Neural crest cell (in vitro differentiated cells): ENCODE measurements around the gene CFAP91. TPM values are rescaled to one million over a fixed set of nuclear protein-coding genes. Genes with fewer than 3 reads are reported as not detected.

ENCODE experiments used
- DNase-seq: peaks from one replicate; pipeline ENCODE4 v3.0.0; 2021; ENCODE audit warnings: low read depth, mixed read lengths, low spot score
- H3K27ac Mint-ChIP-seq: one replicate; pipeline ENCODE4 v1.8.0; 2021; ENCODE audit warnings: mild to moderate bottlenecking, mixed read lengths; ENCODE audit not compliant: unreplicated experiment
- H3K27me3 Mint-ChIP-seq: 2 replicates; pipeline ENCODE4 v1.8.0; 2021; ENCODE audit warnings: low read depth, mild to moderate bottlenecking, mixed read lengths
- H3K36me3 Mint-ChIP-seq: 2 replicates; pipeline ENCODE4 v1.8.0; 2021; ENCODE audit warnings: low read depth, mild to moderate bottlenecking, mixed read lengths
- H3K4me1 Mint-ChIP-seq: 2 replicates; pipeline ENCODE4 v1.8.0; 2021; ENCODE audit warnings: mixed read lengths
- H3K4me3 Mint-ChIP-seq: one replicate; pipeline ENCODE4 v1.8.0; 2021; ENCODE audit warnings: mild to moderate bottlenecking, mixed read lengths
- H3K9me3 Mint-ChIP-seq: 2 replicates; pipeline ENCODE4 v1.8.0; 2021; ENCODE audit warnings: mixed read lengths
- total RNA-seq: library from RNA; stranded (reverse); gene quantifications from 2 replicates; pipeline ENCODE4 v1.2.1, GENCODE V29; 2021
- TF ChIP-seq, protein P1 (sequence below): fragments of 200-600 bp; sonication (generic); conservative IDR thresholded peaks from 2 replicates; pipeline ENCODE4 v1.5.0; 2021; ENCODE audit warnings: antibody characterized with exemption, mild to moderate bottlenecking

The CFAP91 gene
- total RNA-seq, 1 donor from 2014 or later, result 7.0 TPM

DNA sequence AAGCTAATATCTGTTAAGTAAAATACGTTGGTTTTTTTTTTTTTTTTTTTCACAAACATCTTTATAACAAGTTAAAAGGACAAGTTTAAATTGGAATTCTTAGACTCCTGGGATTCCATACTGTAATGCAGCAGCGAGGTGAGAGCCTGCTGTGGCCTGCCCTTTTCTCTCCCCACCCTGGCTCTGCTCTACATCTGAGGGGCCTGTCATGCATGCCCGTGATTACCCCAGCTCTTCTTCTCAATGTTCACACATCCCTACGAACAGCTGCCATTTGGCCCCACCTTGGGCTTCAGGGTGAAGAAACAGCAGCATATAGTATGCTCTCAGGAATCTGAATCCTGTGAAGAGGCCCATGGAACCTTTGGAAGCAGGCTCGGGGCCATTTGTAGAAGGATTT is 14.7 kb downstream of the CFAP91 start:
- Mint-ChIP-seq H3K36me3 (no peaks in the 10 kb centered on the region), H3K4me3 (no peak overlapping the region), H3K9me3 (no peaks in the 10 kb centered on the region), H3K27me3 (no peaks in the 10 kb centered on the region), H3K27ac (no peak overlapping the region), H3K4me1 (no peaks in the 10 kb centered on the region)
- DNase-seq, result no peak
- TF ChIP-seq, protein P1, sequence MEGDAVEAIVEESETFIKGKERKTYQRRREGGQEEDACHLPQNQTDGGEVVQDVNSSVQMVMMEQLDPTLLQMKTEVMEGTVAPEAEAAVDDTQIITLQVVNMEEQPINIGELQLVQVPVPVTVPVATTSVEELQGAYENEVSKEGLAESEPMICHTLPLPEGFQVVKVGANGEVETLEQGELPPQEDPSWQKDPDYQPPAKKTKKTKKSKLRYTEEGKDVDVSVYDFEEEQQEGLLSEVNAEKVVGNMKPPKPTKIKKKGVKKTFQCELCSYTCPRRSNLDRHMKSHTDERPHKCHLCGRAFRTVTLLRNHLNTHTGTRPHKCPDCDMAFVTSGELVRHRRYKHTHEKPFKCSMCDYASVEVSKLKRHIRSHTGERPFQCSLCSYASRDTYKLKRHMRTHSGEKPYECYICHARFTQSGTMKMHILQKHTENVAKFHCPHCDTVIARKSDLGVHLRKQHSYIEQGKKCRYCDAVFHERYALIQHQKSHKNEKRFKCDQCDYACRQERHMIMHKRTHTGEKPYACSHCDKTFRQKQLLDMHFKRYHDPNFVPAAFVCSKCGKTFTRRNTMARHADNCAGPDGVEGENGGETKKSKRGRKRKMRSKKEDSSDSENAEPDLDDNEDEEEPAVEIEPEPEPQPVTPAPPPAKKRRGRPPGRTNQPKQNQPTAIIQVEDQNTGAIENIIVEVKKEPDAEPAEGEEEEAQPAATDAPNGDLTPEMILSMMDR, result no peak

DNA sequence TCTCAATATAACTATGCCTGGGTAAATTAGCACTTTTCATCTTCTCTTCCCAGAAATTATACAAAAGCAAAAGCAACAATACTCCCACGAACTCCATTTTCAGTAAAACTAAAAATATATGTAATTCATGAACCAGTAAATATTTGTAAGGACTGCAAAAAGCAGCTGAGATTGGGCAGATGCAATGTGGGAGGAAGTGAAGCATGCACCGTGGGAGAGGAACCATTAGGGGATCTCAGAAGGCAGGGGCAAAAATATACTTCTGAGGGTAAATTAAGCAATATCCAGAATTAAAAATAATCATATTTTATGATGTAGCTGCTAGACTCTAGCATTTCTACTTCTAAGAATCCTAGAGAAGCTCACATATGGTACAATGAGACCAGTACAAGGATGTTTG is 20.2 kb downstream of the CFAP91 start:
- H3K27me3 Mint-ChIP-seq, result no peaks in the 10 kb centered on the region
- no peak for DNase-seq
- no peaks in the 10 kb centered on the region for H3K9me3 Mint-ChIP-seq
- H3K4me3 Mint-ChIP-seq, result no peak overlapping the region
- H3K36me3 Mint-ChIP-seq, result no peaks in the 10 kb centered on the region
- no peaks in the 10 kb centered on the region for H3K4me1 Mint-ChIP-seq
- H3K27ac Mint-ChIP-seq, result no peak overlapping the region
- TF ChIP-seq, protein P1, result no peak

DNA sequence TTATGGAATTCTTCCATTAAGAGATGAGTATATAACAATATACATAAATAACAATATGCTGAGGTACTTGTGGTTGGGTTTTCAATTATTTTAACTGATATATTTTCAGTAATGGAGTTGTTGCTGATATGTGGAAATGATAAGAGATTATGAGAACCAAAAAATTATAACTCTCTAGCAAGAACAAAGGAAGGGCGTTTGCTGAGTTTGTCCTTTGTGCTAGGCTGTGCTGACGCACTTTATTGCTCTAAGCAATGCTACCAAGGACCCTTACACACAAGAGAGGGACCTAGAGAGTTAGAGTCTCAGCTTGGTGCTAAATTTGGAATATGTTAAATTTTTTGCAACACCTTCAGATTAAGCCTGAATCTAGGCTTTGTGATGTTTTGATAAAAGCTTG is 24.1 kb downstream of the CFAP91 start:
- Mint-ChIP-seq H3K36me3 (no peaks in the 10 kb centered on the region), H3K4me3 (no peak overlapping the region), H3K9me3 (no peaks in the 10 kb centered on the region), H3K27me3 (no peaks in the 10 kb centered on the region), H3K27ac (no peak overlapping the region), H3K4me1 (peaks cover 6% of the 10 kb centered on the region)
- DNase-seq, result no peak
- TF ChIP-seq, protein P1, result no peak

DNA sequence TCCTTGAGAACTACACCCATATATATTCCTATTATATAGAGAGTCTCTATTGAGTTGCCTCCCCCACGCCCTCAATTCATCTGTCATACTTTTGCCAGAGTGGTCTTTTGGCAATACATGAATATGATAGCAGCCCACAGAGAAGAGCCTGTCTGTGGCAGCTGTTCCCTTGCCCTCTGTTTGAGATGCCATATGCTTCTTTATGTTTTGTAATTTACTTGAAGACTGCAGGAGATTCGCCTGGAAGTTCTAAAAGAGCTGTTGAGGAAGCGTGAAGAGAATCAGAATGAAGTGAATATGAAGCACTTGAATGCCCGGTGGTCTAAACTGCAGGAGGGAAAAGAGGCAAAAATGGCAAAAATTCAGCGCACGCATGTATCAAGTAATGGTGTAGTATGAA is 27.2 kb downstream of the CFAP91 start:
- Mint-ChIP-seq H3K4me3 (no peak overlapping the region), H3K27me3 (no peaks in the 10 kb centered on the region), H3K9me3 (no peaks in the 10 kb centered on the region), H3K27ac (no peak overlapping the region), H3K4me1 (peaks cover 9% of the 10 kb centered on the region), H3K36me3 (no peaks in the 10 kb centered on the region)
- TF ChIP-seq, protein P1, result no peak
- no peak for DNase-seq

DNA sequence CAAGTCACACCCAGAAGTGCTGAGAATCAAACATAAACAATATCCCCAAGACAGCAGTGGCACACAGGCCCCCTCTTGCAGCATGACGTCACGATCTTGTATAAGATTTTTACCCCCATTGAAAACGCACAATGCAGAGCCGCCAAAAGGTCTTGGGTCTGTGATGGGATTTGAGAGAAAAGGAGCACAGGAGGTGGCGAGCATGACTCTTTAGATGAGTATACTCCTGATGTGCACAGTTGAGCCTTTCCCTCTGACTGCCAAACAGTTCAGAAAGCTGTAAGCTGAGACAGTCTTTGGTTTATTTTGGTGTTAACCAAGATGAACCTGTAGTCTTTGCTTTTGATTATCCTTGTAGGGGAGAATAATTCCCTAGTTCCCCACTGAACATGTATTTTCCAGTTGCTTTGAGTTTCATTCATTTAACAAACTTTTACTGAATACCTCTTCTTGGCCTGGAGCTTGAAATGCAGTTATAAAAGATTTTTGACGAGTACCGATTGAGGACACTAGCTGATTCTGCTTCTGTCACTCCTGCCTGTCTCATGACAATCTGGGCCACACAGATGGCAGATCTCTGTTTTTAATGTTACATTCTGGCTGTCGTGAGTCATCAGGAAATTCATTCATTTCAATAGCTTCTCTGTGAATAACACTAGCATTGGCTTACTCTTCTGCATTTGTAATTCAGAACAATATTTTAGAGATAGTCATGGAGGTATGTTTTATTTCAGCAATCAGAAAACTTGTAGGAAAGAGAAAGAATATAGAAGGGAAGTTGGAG is 28.9 kb downstream of the CFAP91 start:
- no peak for DNase-seq
- Mint-ChIP-seq H3K4me3 (no peak overlapping the region), H3K27me3 (no peaks in the 10 kb centered on the region), H3K27ac (no peak overlapping the region), H3K9me3 (no peaks in the 10 kb centered on the region), H3K36me3 (no peaks in the 10 kb centered on the region), H3K4me1 (peaks cover 9% of the 10 kb centered on the region)
- TF ChIP-seq, protein P1, result no peak
